Omental fat pad (tissue), 4 donors: ENCODE results near the gene TCF4. TPM values are rescaled to one million over a fixed set of nuclear protein-coding genes. Genes with fewer than 3 reads are reported as not detected.

Source experiments
- ATAC-seq: fragments of 150-250 bp; one replicate; pipeline ENCODE4 v1.9.1; 2016; ENCODE audit warnings: mild to moderate bottlenecking, moderate library complexity; ENCODE audit not compliant: low FRiP score
- DNase-seq: peaks from one replicate; pipeline ENCODE4 v3.0.0-alpha.2; 2019; ENCODE audit warnings: low spot score
- CTCF ChIP-seq, 3 donors: fragments of 450-650 bp; IDR thresholded peaks; one replicate each; pipeline ENCODE4 v1.5.1; 2016 to 2017; ENCODE audit warnings: antibody characterized with exemption in 3 of 3, mild to moderate bottlenecking in 3 of 3, moderate library complexity in 2 of 3
- total RNA-seq, 4 donors: library from RNA; depleted of rRNA; stranded (reverse); fragments of >200 nt; gene quantifications; one replicate each; pipeline ENCODE4 v1.1.0, GENCODE V29; 2016

TCF4 gene
- total RNA-seq, 4 donors from 2014 or later, result 113 to 381 (median 141) TPM

GRCh38 chr18:55316486-55317184 lies 271.4 kb downstream of the TCF4 start:
- TF ChIP-seq CTCF (IDR thresholded peaks at IDR 0.05), result no peak
- DNase-seq (no peak), ATAC-seq (no peak)

- no peak for DNase-seq
- ATAC-seq, result no peak
- TF ChIP-seq CTCF (IDR thresholded peaks at IDR 0.05), result no peak
Measured at GRCh38 chr18:55314615-55315237, 273.3 kb downstream of the TCF4 start.

- no peak for DNase-seq
- no peak for ATAC-seq
- no peak for TF ChIP-seq CTCF (IDR thresholded peaks at IDR 0.05)
Measured at GRCh38 chr18:55314031-55314430, 274.0 kb downstream of the TCF4 start.

GRCh38 chr18:55310863-55311262 lies 277.1 kb downstream of the TCF4 start:
- ATAC-seq (no peak), DNase-seq (no peak)
- TF ChIP-seq CTCF (IDR thresholded peaks at IDR 0.05), result no peak

GRCh38 chr18:55310044-55310676 lies 277.8 kb downstream of the TCF4 start:
- no peak for DNase-seq
- no peak for ATAC-seq
- no peak for TF ChIP-seq CTCF (IDR thresholded peaks at IDR 0.05)

GRCh38 chr18:55309249-55309648 lies 278.7 kb downstream of the TCF4 start:
- TF ChIP-seq CTCF (IDR thresholded peaks at IDR 0.05), result no peak
- ATAC-seq, result no peak
- no peak for DNase-seq
